ENCODE measurements around the gene HTN1.
"Not testable (repeated sequence)": the region's sequence is repeated elsewhere in the genome, so short reads cannot be mapped to it uniquely, and the experiment has no call there.

The HTN1 gene

DNA sequence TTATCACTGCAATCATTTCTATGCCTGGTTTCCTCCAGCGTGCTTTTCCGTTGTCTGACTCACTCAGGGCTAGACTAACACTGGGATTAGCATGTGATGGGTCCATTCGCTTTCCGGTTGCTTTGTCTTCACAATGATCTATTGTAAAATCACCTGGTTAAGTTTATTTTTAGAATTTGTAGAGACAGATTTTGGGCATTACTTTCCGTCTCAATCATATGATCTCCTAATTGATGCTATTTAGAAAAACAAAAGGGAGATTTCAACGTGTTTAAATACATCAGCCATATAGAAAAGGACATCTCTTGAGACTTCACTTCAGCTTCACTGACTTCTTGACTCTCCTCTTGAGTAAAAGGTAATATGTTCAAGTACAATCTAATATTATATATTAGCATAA is at the start of gene HTN1:
TSS of gene HTN1 (plus strand) at position 301 of the 400 bp plus-strand sequence. CDS start 2,639 bp downstream, outside the sequence.
- not testable (repeated sequence) for DNase-seq (ENCODE audit: low spot score)

DNA sequence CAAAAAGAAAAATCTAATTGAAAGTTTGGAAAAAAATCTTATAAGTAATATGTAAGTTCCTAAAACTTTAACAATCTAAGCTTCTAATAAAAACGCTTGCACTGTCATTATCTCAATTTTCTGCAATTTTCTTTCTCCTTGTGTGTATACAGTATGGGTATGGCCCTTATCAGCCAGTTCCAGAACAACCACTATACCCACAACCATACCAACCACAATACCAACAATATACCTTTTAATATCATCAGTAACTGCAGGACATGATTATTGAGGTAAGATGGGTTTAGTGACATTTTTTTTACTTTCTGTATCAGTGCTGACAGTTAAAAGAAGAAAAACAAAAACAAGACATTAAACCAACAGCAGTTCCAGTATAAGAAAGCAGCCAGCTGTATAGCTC is 49.5 kb upstream of the HTN1 start:
- DNase-seq (ENCODE audit: low spot score) = no peak

DNA sequence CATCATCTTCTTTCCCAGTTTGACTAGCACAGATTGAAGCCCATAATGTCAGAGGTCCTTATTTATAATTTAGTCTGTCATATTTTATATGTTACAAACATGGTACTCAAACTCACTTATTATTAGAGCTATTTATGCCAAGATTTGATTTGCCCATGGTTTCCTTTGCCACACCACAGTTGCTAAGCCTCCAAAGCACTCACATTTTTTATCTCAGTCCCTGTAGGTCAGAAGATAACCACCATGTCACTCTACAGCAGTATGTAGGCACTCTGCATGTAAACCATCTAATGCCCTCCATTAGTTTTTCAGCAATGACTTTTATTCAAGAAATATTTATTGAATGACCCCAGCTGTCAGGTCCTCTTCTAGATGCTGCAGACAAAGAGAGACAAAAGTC is 47.7 kb upstream of the HTN1 start:
- DNase-seq (ENCODE audit: low spot score) = no peak

DNA sequence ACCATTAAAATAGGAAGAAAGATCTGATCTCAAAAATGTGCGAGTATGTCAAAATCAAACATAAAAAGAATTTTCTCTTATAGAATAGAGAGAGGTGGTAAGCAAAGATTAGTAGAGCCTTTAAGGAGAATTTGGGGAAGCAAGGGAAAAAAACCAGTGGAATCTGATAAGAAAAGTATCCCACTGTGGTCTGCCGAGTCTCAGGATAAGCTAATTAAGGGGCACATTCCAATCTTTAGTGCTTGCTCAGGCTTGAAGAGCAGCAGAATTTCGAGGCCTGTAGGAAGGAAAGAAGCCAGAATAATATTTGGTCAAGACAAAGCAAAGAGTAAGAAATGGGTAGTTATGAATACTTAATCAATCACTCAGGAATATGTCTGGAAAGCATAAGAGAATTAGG is 41.5 kb upstream of the HTN1 start:
- DNase-seq (ENCODE audit: low spot score) = no peak

DNA sequence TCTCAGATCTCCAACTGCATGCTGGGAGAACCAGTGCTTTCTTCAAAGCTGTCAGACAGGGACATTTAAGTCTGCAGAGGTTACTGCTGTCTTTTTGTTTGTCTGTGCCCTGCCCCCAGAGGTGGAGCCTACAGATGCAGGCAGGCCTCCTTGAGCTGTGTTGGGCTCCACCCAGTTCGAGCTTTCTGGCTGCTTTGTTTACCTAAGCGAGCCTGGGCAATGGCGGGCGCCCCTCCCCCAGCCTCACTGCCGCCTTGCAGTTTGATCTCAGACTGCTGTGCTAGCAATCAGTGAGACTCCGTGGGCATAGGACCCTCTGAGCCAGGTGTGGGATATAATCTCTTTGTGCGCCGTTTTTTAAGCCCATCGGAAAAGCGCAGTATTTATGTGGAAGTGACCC is 31.2 kb upstream of the HTN1 start:
- not testable (repeated sequence) for DNase-seq (ENCODE audit: low spot score)

DNA sequence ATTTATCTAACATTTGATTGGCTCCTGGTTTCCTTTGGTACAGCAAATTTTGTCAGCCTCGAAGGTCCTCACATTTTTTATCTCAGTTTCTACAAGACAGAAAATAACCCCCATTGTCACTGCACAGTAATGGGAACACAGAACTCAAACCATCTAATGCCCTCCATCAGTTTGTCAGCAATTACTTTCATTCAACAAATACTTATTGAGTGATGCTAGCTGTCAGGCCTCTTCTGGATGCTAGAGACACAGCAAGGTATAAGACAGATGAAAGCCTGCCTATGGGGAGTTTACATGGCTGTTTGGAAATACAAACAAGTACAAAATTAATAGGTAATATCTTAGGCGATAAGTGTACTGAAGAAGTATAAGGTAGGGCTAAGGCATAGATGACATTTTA is 27.0 kb upstream of the HTN1 start:
- DNase-seq (ENCODE audit: low spot score) = no peak

DNA sequence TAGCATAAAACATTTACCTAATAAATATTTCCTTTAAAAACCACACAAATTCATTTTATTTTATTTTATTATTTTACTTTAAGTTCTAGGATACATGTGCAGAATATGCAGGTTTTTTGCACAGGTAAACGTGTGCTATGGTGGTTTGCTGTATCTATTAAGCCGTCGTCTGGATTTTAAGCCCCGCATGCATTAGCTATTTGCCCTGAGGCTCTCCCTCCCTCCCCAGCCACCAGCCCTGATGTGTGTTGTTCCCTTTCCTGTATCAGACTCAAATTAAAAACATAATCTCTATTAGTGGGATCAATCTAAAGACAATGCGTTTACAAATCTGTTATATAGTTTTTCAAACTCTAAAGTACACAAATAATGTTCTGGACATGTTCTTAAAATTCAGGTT is 23.2 kb upstream of the HTN1 start:
- no peak for DNase-seq (ENCODE audit: low spot score)

DNA sequence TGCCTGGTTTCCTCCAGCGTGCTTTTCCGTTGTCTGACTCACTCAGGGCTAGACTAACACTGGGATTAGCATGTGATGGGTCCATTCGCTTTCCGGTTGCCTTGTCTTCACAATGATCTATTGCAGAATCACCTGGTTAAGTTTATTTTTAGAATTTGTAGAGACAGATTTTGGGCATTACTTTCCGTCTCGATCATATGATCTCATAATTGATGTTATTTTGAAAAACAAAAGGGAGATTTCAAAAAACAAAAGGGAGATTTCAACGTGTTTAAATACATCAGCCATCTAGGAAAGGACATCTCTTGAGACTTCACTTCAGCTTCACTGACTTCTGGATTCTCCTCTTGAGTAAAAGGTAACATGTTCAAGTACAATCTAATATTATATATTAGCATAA is 22.1 kb upstream of the HTN1 start, which contains the start of gene HTN3:
TSS of gene HTN3 (plus strand) at position 301 of the 400 bp plus-strand sequence. CDS start 2,282 bp downstream, outside the sequence.
- not testable (repeated sequence) for DNase-seq (ENCODE audit: low spot score)

DNA sequence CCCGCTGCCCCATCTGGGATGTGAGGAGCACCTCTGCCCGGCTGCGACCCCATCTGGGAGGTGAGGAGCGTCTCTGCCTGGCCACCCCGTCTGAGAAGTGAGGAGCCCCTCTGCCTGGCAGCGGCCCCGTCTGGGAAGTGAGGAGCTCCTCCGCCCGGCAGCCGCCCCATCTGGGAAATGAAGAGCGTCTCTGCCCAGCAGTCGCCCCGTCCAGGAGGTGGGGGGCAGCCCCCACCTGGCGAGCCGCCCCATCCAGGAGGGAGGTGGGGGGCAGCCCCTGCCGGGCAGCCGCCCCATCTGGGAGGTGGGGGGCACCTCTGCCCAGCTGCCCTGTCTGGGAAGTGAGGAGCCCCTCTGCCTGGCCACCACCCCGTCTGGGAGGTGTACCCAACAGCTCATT is 12.7 kb upstream of the HTN1 start:
- not testable (repeated sequence) for DNase-seq (ENCODE audit: low spot score)

DNA sequence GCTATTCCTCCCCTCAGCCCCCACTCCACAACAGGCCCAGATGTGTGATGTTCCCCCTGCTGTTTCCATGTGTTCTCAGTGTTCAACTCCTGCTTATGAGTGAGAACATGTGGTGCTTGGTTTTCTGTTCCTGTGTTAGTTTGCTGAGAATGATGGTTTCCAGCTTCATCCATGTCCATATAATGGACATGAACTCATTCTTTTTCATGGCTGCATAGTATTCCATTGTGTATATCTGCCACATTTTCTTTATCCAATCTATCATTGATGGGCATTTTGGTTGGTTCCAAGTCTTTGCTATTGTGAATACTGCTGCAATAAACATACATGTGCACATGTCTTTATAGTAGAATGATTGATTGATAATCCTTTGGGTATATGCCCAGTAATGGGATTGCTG is 10.3 kb upstream of the HTN1 start:
- DNase-seq (ENCODE audit: low spot score) = not testable (repeated sequence)

DNA sequence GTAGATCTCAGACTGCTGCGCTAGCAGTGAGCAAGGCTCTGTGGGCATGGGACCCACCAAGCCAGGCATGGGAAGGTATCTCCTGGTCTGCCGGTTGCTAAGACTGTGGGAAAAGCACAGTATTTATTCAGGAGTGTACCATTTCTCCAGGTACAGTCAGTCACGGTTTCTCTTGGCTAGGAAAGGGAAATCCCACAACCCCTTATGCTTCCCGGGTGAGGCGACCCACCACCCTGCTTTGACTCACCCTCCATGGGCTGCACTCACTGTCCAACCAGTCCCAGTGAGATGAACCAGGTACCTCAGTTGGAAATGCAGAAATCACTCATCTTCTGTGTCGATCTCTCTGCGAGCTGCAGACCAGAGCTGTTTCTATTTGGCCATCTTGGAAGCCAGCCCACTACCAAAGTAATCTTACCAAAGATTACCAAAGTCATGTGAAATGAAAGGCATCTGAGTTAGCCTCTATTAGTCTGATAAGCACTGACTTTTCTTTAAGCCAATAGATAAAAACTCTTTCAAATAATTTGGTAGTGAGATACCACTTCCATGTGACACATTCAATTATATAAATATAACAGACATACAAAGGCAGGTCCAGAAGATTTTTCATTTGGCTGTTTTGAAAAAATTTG is 8.5 kb upstream of the HTN1 start:
- DNase-seq (ENCODE audit: low spot score) = no peak

DNA sequence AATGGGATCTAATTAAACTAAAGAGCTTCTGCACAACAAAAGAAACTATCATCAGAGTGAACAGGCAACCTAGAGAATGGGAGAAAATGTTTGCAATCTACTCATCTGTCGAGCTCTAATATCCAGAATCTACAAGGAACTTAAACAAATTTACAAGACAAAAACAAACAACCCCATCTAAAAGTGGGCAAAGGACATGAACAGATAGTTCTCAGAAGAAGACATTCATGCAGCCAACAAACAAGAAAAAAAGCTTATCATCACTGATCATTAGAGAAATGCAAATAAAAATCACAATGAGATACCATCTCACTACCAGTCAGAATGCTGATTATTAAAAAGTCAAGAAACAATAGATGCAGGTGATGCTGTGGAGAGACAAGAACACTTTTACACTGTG is 6.3 kb downstream of the HTN1 start:
- DNase-seq (ENCODE audit: low spot score) = not testable (repeated sequence)

DNA sequence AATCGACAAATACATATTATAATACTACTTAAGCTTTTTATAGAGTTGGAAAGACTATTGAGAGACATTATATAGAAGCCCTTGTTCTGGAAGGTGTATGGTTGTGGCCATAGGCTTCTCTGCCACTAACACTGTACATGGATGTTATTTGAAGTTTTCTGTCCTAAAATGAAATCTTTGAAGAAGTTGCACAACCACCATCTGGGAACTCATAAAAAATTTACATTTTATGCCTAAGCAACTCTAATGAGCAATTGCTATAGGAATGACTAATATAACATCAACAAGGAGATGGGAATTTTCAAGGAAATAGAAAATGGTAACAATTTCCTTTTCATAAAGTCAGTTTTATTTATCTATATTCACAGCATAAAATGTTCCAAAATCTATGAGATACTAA is 7.4 kb downstream of the HTN1 start:
- no peak for DNase-seq (ENCODE audit: low spot score)

DNA sequence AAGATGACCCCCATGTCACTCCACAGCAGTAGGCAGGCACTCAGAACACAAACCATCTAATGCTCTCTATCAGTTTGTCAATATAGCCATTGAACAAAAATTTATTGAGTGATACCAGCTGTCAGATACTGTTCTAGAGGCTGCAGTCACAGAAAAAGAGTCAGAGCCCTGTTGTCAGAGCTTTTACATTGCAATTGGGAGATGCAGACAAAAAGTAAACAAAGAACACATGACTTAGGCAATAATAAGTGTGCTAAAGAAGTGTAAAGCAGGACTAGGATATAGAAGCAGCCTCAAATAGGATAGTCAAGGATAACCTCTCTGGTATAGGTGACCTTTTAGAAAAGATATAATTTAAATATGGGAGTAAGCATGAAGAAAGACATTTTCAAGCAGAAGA is 8.9 kb downstream of the HTN1 start:
- no peak for DNase-seq (ENCODE audit: low spot score)

DNA sequence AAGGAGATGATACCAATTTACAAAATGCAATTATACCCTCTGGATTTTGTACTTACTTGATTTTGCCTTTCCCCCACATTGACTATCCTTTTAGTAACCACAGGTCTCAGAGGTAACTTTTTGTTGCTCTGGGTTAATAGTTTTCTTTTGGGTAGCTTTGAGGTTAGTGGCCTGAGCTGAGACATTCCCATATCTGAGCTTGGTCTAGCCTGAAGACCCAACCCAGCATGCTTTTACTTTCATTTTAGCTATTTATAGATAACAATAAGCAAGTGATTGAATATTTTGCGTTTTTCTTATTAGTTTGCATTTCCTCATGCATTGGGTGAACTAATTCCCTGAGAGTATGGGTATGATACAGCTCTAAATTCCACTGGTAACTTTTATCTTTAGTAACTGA is 11.8 kb downstream of the HTN1 start:
- DNase-seq (ENCODE audit: low spot score) = no peak

DNA sequence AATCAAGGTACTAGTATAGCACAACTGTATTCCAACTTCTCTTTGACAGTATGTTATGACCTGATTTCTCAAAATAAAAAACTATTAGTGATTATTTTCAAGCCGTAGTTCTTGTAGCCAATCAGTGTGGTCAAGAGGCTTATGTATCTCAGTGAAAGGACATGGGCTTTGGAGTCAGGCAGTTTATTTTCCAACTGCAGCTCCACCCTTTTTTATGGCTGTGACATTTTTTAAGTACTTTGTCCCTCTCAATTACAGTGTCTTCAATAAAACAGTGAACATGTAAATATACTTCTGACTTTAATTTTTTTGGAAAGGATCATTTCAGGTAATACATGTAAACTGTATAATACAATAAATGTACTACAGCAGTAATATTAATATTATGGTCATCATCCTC is 30.0 kb downstream of the HTN1 start:
- no peak for DNase-seq (ENCODE audit: low spot score)

DNA sequence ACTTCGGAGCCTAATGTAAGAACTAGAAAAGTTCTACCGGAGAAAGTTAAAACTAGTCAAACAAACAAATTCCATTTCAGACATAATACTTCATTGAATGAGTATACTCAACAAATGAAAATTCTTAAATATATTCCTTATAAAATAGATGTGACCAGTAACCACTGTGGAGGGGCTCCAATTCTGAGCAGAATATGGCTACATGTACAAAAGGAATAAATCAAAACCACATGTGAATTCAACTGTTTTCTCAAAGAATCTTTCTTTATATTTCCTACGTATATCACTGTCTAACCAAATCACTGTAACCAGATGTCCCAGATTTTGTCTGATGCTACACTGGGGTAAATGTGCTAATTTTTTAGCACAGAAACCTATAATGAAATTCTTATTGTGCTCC is 49.0 kb downstream of the HTN1 start:
- DNase-seq (ENCODE audit: low spot score) = no peak
